Activated naive CD4-positive, alpha-beta T cell treated with anti-CD3 and anti-CD28 coated beads, Interleukin-2, amount 50 U/mL, for 72 hours (primary cell): ENCODE data around the gene TMEM178A. TPM values are rescaled to one million over a fixed set of nuclear protein-coding genes. Genes with fewer than 3 reads are reported as not detected.
"Not testable (repeated sequence)": the region's sequence is repeated elsewhere in the genome, so short reads cannot be mapped to it uniquely, and the experiment has no call there.

Experiments used
- ATAC-seq, 2 donors: fragments of 150-1000 bp; cut with Tn5 transposase; 2 replicates each; pipeline ENCODE4 v1.10.0; 2021; ENCODE audit warnings: mild to moderate bottlenecking in 2 of 2, moderate library complexity in 2 of 2
- DNase-seq, 2 donors: peaks; one replicate each; pipeline ENCODE4 v3.0.0; 2021 to 2022; ENCODE audit warnings: low spot score in 2 of 2
- H3K27ac Mint-ChIP-seq, 2 donors: one replicate each; pipeline ENCODE4 v1.8.0; 2022; ENCODE audit warnings: mild to moderate bottlenecking in 2 of 2, mixed read lengths in 2 of 2
- H3K36me3 Mint-ChIP-seq, 2 donors: one replicate each; pipeline ENCODE4 v1.8.0; 2022; ENCODE audit warnings: mixed read lengths in 2 of 2
- H3K9me3 Mint-ChIP-seq, 2 donors: one replicate each; pipeline ENCODE4 v1.8.0; 2022; ENCODE audit warnings: mixed read lengths in 2 of 2
- total RNA-seq, 2 donors: library from RNA; stranded (reverse); gene quantifications; one replicate each; pipeline ENCODE4 v1.2.3, GENCODE V29; 2022

The TMEM178A gene
- total RNA-seq, 2 donors from 2014 or later: 0.30 to 0.86 TPM

DNA sequence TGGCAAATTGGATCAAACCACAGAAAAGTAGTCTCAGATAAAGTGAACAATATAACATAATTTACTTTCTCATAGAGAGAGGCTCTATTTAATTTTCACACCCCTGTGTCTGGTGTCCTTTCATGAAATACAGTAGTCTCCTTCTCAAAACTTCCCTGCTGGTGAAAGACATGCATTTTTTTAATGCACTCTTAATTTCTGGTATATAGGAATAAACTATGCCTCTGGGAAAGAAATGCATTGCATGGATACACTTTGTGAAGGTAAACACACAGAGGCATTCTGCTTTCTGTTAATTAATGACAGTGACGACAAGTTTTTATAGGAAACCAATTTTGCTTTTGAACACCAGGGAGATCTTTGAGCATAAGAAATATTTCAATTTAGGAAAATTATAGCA is 24.1 kb upstream of the TMEM178A start:
- no peak overlapping the region for H3K27ac Mint-ChIP-seq
- H3K36me3 Mint-ChIP-seq: no peaks in the 10 kb centered on the region
- H3K9me3 Mint-ChIP-seq: no peaks in the 10 kb centered on the region
- DNase-seq: no peak
- no peak for ATAC-seq

DNA sequence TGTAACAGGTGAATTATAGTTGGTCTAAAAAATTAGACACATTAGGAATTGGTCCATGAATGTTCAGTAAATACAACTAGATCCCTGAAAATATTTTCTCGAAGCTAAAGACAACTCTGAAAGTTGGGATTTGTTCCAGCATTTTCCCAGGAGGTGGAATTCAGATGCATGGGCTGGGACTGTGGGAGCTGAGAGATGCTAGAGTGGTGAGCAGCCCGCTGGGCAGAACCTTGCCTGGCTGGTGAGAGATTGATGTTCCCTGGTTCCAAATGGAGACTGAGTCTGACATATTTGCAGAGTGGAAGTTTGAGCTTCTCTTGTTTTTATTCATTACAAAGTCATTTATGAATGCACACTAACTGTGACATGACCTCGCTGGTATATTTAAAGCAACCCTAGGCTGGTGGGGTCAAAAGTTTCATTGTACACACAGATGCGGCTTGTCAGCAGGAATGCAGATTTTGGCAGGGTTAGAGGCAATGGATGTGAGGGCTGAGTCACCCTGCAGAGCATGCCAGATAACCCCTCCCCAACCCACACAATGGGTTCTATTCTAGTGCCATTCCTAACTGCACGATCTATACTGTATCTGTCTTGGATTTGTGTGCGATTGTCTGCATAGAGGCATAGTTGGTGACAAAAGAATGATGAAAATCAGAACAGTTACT is 23.5 kb upstream of the TMEM178A start:
- no peaks in the 10 kb centered on the region for H3K9me3 Mint-ChIP-seq
- no peaks in the 10 kb centered on the region for H3K36me3 Mint-ChIP-seq
- no peak for ATAC-seq
- no peak overlapping the region for H3K27ac Mint-ChIP-seq
- DNase-seq: no peak

DNA sequence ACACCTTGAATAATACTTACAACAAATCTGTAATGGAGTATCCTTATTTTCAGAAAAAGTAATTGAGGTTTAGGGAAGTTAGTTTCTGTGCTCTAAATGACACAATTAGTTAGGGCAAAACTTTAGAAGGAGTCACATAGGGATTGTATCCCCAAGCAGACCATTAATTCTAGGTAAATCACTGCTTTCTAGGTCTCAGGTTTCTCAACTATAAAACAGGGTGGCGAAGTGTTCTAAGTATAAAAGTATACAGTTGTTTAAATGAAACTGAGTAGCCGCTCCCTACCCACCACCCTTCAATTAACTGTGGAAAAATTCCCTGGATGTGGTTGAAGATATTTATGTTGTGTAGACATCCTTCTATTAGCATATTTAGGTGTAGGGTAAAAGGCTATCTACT is 19.9 kb upstream of the TMEM178A start:
- ATAC-seq (no peak), DNase-seq (no peak)
- H3K36me3 Mint-ChIP-seq: no peaks in the 10 kb centered on the region
- H3K9me3 Mint-ChIP-seq: no peaks in the 10 kb centered on the region
- no peak overlapping the region for H3K27ac Mint-ChIP-seq

DNA sequence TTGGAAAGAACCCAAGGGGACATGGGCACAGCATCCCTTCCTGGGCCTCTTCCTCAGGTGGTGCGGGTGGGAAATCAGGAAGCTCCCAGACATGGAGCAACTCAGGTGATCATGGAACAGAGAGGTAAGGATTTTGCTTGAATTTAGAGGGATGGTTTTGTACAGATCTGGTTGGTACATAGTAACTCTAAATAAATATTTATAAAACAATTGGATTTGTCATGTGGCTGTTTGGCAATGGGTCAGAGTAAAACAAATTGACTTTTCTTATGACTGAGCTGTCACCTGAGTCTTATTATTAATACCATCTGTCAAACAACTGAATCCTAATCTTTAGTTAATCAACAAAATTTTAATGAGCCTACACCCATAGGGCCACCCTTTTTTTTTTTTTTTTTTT is 19.4 kb upstream of the TMEM178A start:
- DNase-seq: no peak
- Mint-ChIP-seq H3K27ac (no peak overlapping the region), H3K36me3 (no peaks in the 10 kb centered on the region), H3K9me3 (no peaks in the 10 kb centered on the region)
- no peak for ATAC-seq

DNA sequence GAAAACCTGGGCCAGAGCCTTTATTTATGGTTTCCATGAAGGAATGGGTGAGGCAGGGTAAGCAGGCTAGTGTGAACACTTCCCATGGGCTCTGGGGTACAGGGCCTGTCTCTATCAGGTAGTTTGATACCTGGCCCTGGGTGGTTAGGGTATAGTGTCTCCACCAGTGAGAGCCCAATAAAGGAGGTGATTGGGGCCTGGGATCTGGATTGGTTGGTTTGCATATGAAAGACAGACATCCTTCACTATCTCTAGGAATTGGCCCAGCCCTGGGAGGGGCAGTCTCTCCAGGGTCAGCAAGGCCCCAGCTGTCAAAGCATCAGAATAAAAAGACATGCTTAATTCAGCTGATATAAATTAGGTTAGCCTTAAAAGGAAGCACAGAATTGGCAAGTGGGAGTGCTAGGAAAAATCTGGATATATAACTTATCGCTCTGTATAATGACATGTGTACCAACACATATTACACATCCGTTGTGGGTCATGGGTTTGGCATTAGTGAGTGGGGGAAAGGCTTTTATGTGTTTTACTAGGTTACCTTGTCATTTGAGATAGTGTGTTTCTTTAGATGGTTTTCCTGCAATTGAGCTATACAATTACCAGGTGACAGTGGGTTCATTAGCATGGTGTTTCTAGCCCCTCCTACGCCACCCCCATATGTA is 18.5 kb upstream of the TMEM178A start:
- ATAC-seq (no peak), DNase-seq (no peak)
- no peaks in the 10 kb centered on the region for H3K9me3 Mint-ChIP-seq
- no peak overlapping the region for H3K27ac Mint-ChIP-seq
- H3K36me3 Mint-ChIP-seq: no peaks in the 10 kb centered on the region

GRCh38 chr2:39648580-39648979 is 17.1 kb upstream of the TMEM178A start:
- no peak overlapping the region for H3K27ac Mint-ChIP-seq
- H3K9me3 Mint-ChIP-seq: peaks cover 5 to 8% of the 10 kb centered on the region in 2 donors
- ATAC-seq (no peak), DNase-seq (no peak)
- H3K36me3 Mint-ChIP-seq: peaks cover 0 to 8% of the 10 kb centered on the region in 2 donors

- ATAC-seq (no peak), DNase-seq (no peak)
- Mint-ChIP-seq H3K9me3 (peaks cover 11 to 13% of the 10 kb centered on the region in 2 donors), H3K36me3 (peaks cover 0 to 14% of the 10 kb centered on the region in 2 donors), H3K27ac (no peak overlapping the region)
Observed at GRCh38 chr2:39649511-39649910, 16.2 kb upstream of the TMEM178A start.

- Mint-ChIP-seq H3K36me3 (peaks cover 0 to 14% of the 10 kb centered on the region in 2 donors), H3K9me3 (peaks cover 11 to 13% of the 10 kb centered on the region in 2 donors), H3K27ac (no peak overlapping the region)
- DNase-seq (no peak), ATAC-seq (no peak)
Observed at GRCh38 chr2:39650468-39650867, 15.2 kb upstream of the TMEM178A start.

- DNase-seq, H3K27ac Mint-ChIP-seq, ATAC-seq: not testable (repeated sequence)
- Mint-ChIP-seq H3K9me3 (peaks cover 11 to 13% of the 10 kb centered on the region in 2 donors), H3K36me3 (peaks cover 0 to 14% of the 10 kb centered on the region in 2 donors)
Observed at GRCh38 chr2:39656215-39656614, 9.5 kb upstream of the TMEM178A start.

- no peak for ATAC-seq
- no peak overlapping the region for H3K27ac Mint-ChIP-seq
- peaks cover 0 to 14% of the 10 kb centered on the region in 2 donors for H3K36me3 Mint-ChIP-seq
- DNase-seq: no peak
- peaks cover 11 to 13% of the 10 kb centered on the region in 2 donors for H3K9me3 Mint-ChIP-seq
Observed at GRCh38 chr2:39657287-39657937, 8.3 kb upstream of the TMEM178A start.

DNA sequence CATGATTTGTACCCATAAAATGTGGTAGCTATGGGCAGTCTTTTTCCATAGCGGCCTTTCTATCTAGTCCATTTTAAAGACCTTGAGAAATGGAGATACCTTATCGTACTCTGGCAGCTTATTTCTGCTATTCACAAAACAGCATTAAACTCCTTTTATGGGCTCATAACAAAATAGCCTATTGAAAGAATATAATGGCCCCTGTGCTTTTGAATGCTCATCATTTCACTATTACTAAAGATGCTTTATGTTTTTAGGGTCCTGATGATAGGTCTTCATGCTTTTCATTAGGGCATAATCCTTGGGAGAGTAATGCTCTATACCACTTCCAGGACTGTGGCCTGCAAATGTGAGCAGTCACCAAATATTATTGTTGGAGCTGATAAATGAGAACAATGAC is 7.3 kb upstream of the TMEM178A start:
- H3K9me3 Mint-ChIP-seq: peaks cover 7% of the 10 kb centered on the region in 2 donors
- DNase-seq: no peak
- H3K27ac Mint-ChIP-seq: no peak overlapping the region
- peaks cover 0 to 8% of the 10 kb centered on the region in 2 donors for H3K36me3 Mint-ChIP-seq
- ATAC-seq: no peak

- H3K9me3 Mint-ChIP-seq: no peaks in the 10 kb centered on the region
- peaks cover 4% of the 10 kb centered on the region in 2 donors for H3K36me3 Mint-ChIP-seq
- no peak overlapping the region for H3K27ac Mint-ChIP-seq
- DNase-seq (no peak), ATAC-seq (no peak)
Observed at GRCh38 chr2:39659765-39660611, 5.7 kb upstream of the TMEM178A start.

DNA sequence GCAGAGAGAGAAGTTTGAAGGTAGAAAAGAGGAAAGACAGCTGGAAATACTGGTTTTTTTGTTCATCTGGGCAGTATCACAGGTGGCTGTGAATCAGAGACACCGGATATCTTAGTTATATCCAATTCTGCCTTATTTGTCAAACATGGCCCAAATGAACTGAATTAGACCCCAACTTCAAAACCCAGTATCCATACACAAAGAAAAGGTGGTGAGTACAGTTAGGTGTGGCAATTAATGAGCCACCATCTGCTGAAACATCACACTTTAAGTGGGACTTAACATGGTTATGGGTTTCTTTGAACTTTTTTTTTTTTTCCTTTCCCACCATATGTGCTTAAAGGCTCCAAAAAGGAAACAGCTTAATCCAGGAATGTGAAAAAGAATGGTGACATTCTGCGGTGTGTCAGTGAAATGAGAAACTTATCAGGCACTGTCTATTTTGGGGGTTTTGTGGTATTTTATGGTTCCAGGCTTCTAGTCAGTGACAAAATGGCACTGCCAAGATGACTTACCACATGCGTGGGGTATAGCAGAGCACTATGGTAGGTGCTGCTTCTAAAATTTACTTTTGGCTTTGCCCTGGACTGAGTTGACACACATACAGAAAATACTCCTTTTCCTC is 5.0 kb upstream of the TMEM178A start:
- Mint-ChIP-seq H3K27ac (no peak overlapping the region), H3K36me3 (peaks cover 5 to 7% of the 10 kb centered on the region in 2 donors), H3K9me3 (no peaks in the 10 kb centered on the region)
- DNase-seq (no peak), ATAC-seq (no peak)

DNA sequence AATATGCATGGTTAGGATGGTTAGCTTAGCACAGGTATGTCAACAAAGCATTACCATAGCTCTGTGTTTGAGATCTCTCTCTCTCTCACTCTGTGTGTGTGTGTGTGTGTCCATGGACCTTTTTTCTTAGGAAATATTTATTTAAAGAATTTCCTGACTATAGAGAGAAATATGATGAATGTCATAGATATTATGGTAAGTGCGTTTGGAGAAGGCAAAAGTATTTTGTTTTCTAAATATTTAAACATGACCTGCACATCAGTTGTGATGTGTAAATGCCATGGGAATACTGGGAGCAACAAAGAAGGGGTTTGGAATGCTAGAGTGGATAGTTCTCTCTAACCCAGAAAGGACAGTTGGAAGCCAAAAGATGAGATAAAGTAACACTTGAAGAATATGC is 3.9 kb upstream of the TMEM178A start:
- Mint-ChIP-seq H3K27ac (no peak overlapping the region), H3K9me3 (no peaks in the 10 kb centered on the region), H3K36me3 (peaks cover 10 to 12% of the 10 kb centered on the region in 2 donors)
- ATAC-seq: no peak
- DNase-seq: no peak

GRCh38 chr2:39663187-39663930 is 2.4 kb upstream of the TMEM178A start:
- Mint-ChIP-seq H3K36me3 (peaks cover 16 to 21% of the 10 kb centered on the region in 2 donors), H3K27ac (no peak overlapping the region), H3K9me3 (no peaks in the 10 kb centered on the region)
- DNase-seq (no peak), ATAC-seq (no peak)
